HEK293 (cell line): ENCODE measurements around the gene ADAMTS14.

Experiments used
- CTCF ChIA-PET: fragments of 350-600 bp; formaldehyde crosslinking; extraction: SDS; loops from one replicate; lab custom pipeline; 2021; ENCODE audit warnings: antibody characterized with exemption; lab: Yijun Ruan, JAX
- POLR2A ChIA-PET: fragments of 300-600 bp; formaldehyde crosslinking; extraction: SDS; loops from one replicate; lab custom pipeline; 2020; ENCODE audit warnings: antibody characterized with exemption, inconsistent platforms; lab: Yijun Ruan, JAX
- H3K27ac ChIP-seq: fragments of 200-500 bp; sonication (Bioruptor generic); 2 replicates; pipeline ENCODE4 v1.5.1; 2014; ENCODE audit warnings: low read depth, low read length, control low read depth, inconsistent platforms; ENCODE audit errors: extremely low read depth
- H3K36me3 ChIP-seq, 2 experiments: fragments of 200-500 bp in 1 of 2; sonication (Bioruptor generic) in 1 of 2; 1 replicate in 1 of 2; 2 replicates in 1 of 2; pipeline ENCODE4 v1.5.1; 2014 to 2017; ENCODE audit warnings: inconsistent platforms in 2 of 2, low read length in 2 of 2; ENCODE audit not compliant: control insufficient read depth in 2 of 2, insufficient read depth in 1 of 2
- H3K4me1 ChIP-seq: fragments of 200-500 bp; sonication (Bioruptor generic); 2 replicates; pipeline ENCODE4 v1.5.1; 2014; ENCODE audit warnings: mild to moderate bottlenecking, low read length, inconsistent platforms; ENCODE audit not compliant: control insufficient read depth, insufficient read depth
- H3K4me3 ChIP-seq: 2 replicates; pipeline ENCODE4 v1.5.1; 2011; ENCODE audit warnings: low read depth, mild to moderate bottlenecking, control low read depth, low read length, moderate library complexity
- H3K9me3 ChIP-seq: fragments of 200-500 bp; sonication (Bioruptor generic); 2 replicates; pipeline ENCODE4 v1.5.1; 2014; ENCODE audit warnings: low read depth, low read length, inconsistent platforms; ENCODE audit not compliant: control insufficient read depth, insufficient read depth
- EGR2 ChIP-seq: fragments of 450-650 bp; formaldehyde crosslinking; IDR thresholded peaks from 2 replicates; pipeline ENCODE4 v1.5.1; 2016; ENCODE audit warnings: low read depth, missing biosample characterization, missing genetic modification characterization
- GLIS2 ChIP-seq: fragments of 450-650 bp; formaldehyde crosslinking; IDR thresholded peaks from 2 replicates; pipeline ENCODE4 v1.5.1; 2016; ENCODE audit warnings: missing biosample characterization, missing genetic modification characterization
- REST ChIP-seq: fragments of 450-650 bp; formaldehyde crosslinking; IDR thresholded peaks from 2 replicates; pipeline ENCODE4 v1.5.1; 2016; ENCODE audit warnings: missing biosample characterization, missing genetic modification characterization
- ZBTB17 ChIP-seq: fragments of 450-650 bp; formaldehyde crosslinking; IDR thresholded peaks from 2 replicates; pipeline ENCODE4 v1.5.1; 2016; ENCODE audit warnings: missing biosample characterization, missing genetic modification characterization
- ZFHX2 ChIP-seq: fragments of 450-650 bp; formaldehyde crosslinking; conservative IDR thresholded peaks from 2 replicates; pipeline ENCODE4 v1.5.1; 2016; ENCODE audit warnings: missing biosample characterization, missing genetic modification characterization
- ZFP69B ChIP-seq: fragments of 450-650 bp; formaldehyde crosslinking; IDR thresholded peaks from 2 replicates; pipeline ENCODE4 v1.5.1; 2016; ENCODE audit warnings: missing biosample characterization, missing genetic modification characterization
- ZNF146 ChIP-seq: fragments of 450-650 bp; formaldehyde crosslinking; IDR thresholded peaks from 2 replicates; pipeline ENCODE4 v1.5.1; 2016; ENCODE audit warnings: missing biosample characterization, missing genetic modification characterization
- ZNF16 ChIP-seq: fragments of 450-650 bp; formaldehyde crosslinking; IDR thresholded peaks from 2 replicates; pipeline ENCODE4 v1.5.1; 2016; ENCODE audit warnings: low read depth, missing biosample characterization, missing genetic modification characterization
- ZNF280C ChIP-seq: fragments of 450-650 bp; formaldehyde crosslinking; IDR thresholded peaks from 2 replicates; pipeline ENCODE4 v1.5.1; 2016; ENCODE audit warnings: missing biosample characterization, missing genetic modification characterization
- ZNF335 ChIP-seq: fragments of 450-650 bp; formaldehyde crosslinking; conservative IDR thresholded peaks from 2 replicates; pipeline ENCODE4 v1.5.1; 2016; ENCODE audit warnings: missing biosample characterization, missing genetic modification characterization
- ZNF548 ChIP-seq: fragments of 450-650 bp; formaldehyde crosslinking; IDR thresholded peaks from 2 replicates; pipeline ENCODE4 v1.5.1; 2016; ENCODE audit warnings: missing biosample characterization, missing genetic modification characterization
- ZNF623 ChIP-seq: fragments of 450-650 bp; formaldehyde crosslinking; IDR thresholded peaks from 2 replicates; pipeline ENCODE4 v1.5.1; 2016; ENCODE audit warnings: missing biosample characterization, missing genetic modification characterization
- ZNF701 ChIP-seq: fragments of 450-650 bp; formaldehyde crosslinking; IDR thresholded peaks from 2 replicates; pipeline ENCODE4 v1.5.1; 2016; ENCODE audit warnings: missing biosample characterization, missing genetic modification characterization
- ZNF704 ChIP-seq: fragments of 450-650 bp; formaldehyde crosslinking; IDR thresholded peaks from 2 replicates; pipeline ENCODE4 v1.5.1; 2016; ENCODE audit warnings: missing biosample characterization, missing genetic modification characterization
- ZNF785 ChIP-seq: fragments of 450-650 bp; formaldehyde crosslinking; IDR thresholded peaks from 2 replicates; pipeline ENCODE4 v1.5.1; 2016; ENCODE audit warnings: missing biosample characterization, missing genetic modification characterization
- ZSCAN23 ChIP-seq: fragments of 450-650 bp; formaldehyde crosslinking; IDR thresholded peaks from 2 replicates; pipeline ENCODE4 v1.5.1; 2016; ENCODE audit warnings: missing biosample characterization, missing genetic modification characterization
- TF ChIP-seq, protein P1 (sequence below): fragments of 450-650 bp; formaldehyde crosslinking; IDR thresholded peaks from 2 replicates; pipeline ENCODE4 v1.5.1; 2017; ENCODE audit warnings: missing biosample characterization, mild to moderate bottlenecking, missing genetic modification characterization, moderate library complexity
- TF ChIP-seq, protein P2 (sequence below): fragments of 450-650 bp; formaldehyde crosslinking; IDR thresholded peaks from 2 replicates; pipeline ENCODE4 v1.5.1; 2016; ENCODE audit warnings: missing biosample characterization, missing genetic modification characterization
- TF ChIP-seq, protein P3 (sequence below): fragments of 450-650 bp; formaldehyde crosslinking; IDR thresholded peaks from 2 replicates; pipeline ENCODE4 v1.5.1; 2016; ENCODE audit warnings: missing biosample characterization, missing genetic modification characterization
- TF ChIP-seq, protein P4 (sequence below): fragments of 450-650 bp; formaldehyde crosslinking; IDR thresholded peaks from 2 replicates; pipeline ENCODE4 v1.5.1; 2016; ENCODE audit warnings: missing biosample characterization, missing genetic modification characterization

Gene ADAMTS14

GRCh38 chr10:70656489-70656888 is 15.8 kb upstream of the ADAMTS14 start:
- no peaks in the 10 kb centered on the region for H3K9me3 ChIP-seq
- no peaks in the 10 kb centered on the region for H3K4me1 ChIP-seq
- POLR2A ChIA-PET = no interaction called here
- TF ChIP-seq, protein P1, sequence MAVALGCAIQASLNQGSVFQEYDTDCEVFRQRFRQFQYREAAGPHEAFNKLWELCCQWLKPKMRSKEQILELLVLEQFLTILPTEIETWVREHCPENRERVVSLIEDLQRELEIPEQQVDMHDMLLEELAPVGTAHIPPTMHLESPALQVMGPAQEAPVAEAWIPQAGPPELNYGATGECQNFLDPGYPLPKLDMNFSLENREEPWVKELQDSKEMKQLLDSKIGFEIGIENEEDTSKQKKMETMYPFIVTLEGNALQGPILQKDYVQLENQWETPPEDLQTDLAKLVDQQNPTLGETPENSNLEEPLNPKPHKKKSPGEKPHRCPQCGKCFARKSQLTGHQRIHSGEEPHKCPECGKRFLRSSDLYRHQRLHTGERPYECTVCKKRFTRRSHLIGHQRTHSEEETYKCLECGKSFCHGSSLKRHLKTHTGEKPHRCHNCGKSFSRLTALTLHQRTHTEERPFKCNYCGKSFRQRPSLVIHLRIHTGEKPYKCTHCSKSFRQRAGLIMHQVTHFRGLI (tag by site-specific recombination) = no peak
- TF ChIP-seq ZNF623 (tag by site-specific recombination) (peak; percentile 70), ZNF280C (no peak), ZNF785 (tag by site-specific recombination) (no peak), ZFHX2 (tag by site-specific recombination) (peak; percentile 68), EGR2 (tag by site-specific recombination) (peak; percentile 41; the same call in 1 of the 2 replicates)
- TF ChIP-seq, all 188 proteins: peak for 3
- Histone ChIP-seq H3K27ac (no peak overlapping the region), H3K4me3 (no peak overlapping the region), H3K36me3 (no peaks in the 10 kb centered on the region)
- CTCF ChIA-PET = interaction anchor here (1.0 to 1.1 kb wide), 2 partner anchors 9 to 106 kb away, joined by 3 read pairs; no protein-coding TSS in a partner anchor

DNA sequence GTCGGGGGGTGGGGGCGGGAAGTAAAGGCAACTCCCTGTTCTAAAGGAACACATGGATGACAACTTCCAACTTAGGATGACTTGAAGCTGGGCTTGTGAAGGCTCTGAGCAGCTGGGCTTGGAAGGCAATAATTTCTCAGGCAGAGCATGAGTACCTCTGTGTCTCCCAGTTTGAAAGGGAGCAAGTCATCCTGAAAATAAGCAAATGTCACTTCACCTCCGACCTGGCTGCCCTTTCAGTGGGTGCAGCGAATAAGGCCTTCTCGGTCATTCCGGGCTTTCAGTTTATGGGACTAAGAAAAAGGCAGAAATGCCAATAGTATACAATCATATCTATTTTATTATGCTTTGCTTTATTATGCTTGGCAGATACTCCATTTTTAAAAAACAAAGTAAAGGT is 15.3 kb upstream of the ADAMTS14 start:
- Histone ChIP-seq H3K36me3 (no peaks in the 10 kb centered on the region), H3K4me3 (no peak overlapping the region), H3K4me1 (no peaks in the 10 kb centered on the region), H3K27ac (no peak overlapping the region), H3K9me3 (no peaks in the 10 kb centered on the region)
- POLR2A ChIA-PET = no interaction called here
- CTCF ChIA-PET = no interaction called here
- TF ChIP-seq ZNF146 (tag by site-specific recombination) (no peak), GLIS2 (no peak), ZNF701 (tag by site-specific recombination) (no peak), ZNF16 (tag by site-specific recombination) (no peak), ZFP69B (tag by site-specific recombination) (no peak), ZNF335 (tag by site-specific recombination) (no peak), ZSCAN23 (tag by site-specific recombination) (no peak), ZNF704 (tag by site-specific recombination) (no peak), ZNF548 (tag by site-specific recombination) (no peak), REST (tag by site-specific recombination) (no peak), ZBTB17 (no peak)
- TF ChIP-seq, protein P2, sequence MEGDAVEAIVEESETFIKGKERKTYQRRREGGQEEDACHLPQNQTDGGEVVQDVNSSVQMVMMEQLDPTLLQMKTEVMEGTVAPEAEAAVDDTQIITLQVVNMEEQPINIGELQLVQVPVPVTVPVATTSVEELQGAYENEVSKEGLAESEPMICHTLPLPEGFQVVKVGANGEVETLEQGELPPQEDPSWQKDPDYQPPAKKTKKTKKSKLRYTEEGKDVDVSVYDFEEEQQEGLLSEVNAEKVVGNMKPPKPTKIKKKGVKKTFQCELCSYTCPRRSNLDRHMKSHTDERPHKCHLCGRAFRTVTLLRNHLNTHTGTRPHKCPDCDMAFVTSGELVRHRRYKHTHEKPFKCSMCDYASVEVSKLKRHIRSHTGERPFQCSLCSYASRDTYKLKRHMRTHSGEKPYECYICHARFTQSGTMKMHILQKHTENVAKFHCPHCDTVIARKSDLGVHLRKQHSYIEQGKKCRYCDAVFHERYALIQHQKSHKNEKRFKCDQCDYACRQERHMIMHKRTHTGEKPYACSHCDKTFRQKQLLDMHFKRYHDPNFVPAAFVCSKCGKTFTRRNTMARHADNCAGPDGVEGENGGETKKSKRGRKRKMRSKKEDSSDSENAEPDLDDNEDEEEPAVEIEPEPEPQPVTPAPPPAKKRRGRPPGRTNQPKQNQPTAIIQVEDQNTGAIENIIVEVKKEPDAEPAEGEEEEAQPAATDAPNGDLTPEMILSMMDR (tag by site-specific recombination) = no peak
- TF ChIP-seq, protein P3, sequence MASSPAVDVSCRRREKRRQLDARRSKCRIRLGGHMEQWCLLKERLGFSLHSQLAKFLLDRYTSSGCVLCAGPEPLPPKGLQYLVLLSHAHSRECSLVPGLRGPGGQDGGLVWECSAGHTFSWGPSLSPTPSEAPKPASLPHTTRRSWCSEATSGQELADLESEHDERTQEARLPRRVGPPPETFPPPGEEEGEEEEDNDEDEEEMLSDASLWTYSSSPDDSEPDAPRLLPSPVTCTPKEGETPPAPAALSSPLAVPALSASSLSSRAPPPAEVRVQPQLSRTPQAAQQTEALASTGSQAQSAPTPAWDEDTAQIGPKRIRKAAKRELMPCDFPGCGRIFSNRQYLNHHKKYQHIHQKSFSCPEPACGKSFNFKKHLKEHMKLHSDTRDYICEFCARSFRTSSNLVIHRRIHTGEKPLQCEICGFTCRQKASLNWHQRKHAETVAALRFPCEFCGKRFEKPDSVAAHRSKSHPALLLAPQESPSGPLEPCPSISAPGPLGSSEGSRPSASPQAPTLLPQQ (tag by site-specific recombination) = no peak
- TF ChIP-seq, protein P4, sequence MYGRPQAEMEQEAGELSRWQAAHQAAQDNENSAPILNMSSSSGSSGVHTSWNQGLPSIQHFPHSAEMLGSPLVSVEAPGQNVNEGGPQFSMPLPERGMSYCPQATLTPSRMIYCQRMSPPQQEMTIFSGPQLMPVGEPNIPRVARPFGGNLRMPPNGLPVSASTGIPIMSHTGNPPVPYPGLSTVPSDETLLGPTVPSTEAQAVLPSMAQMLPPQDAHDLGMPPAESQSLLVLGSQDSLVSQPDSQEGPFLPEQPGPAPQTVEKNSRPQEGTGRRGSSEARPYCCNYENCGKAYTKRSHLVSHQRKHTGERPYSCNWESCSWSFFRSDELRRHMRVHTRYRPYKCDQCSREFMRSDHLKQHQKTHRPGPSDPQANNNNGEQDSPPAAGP (tag by site-specific recombination) = no peak
